SK-N-MC (cell line): ENCODE data around the gene ETFA.

Experiments
- DNase-seq: peaks from one replicate; pipeline ENCODE4 v3.0.0-alpha.2; 2011; ENCODE audit warnings: low read depth, low spot score
- H3K27ac ChIP-seq: fragments of 200-600 bp; sonication (generic); 2 replicates; pipeline ENCODE4 v1.5.1; 2016; ENCODE audit warnings: mixed run types
- H3K36me3 ChIP-seq: fragments of 200-600 bp; sonication (generic); 2 replicates; pipeline ENCODE4 v1.6.1; 2017; ENCODE audit warnings: antibody characterized with exemption, low read length, mixed read lengths; ENCODE audit not compliant: insufficient read depth
- H3K4me3 ChIP-seq: fragments of 200-600 bp; sonication (generic); 2 replicates; pipeline ENCODE4 v1.5.1; 2016
- H3K9ac ChIP-seq: fragments of 200-600 bp; sonication (generic); 2 replicates; pipeline ENCODE4 v1.8.0; 2017; ENCODE audit warnings: mixed run types, mixed read lengths; ENCODE audit not compliant: insufficient read length
- H3K9me3 ChIP-seq: fragments of 200-600 bp; sonication (generic); 2 replicates; pipeline ENCODE4 v1.6.1; 2017; ENCODE audit warnings: low read depth, mild to moderate bottlenecking, antibody characterized with exemption, low read length, moderate library complexity, mixed read lengths
- EZH2 ChIP-seq: fragments of 200-600 bp; sonication (generic); IDR thresholded peaks from one replicate; pipeline ENCODE4 v1.6.1; 2017; ENCODE audit warnings: antibody characterized with exemption
- FOXP2 ChIP-seq: optimal IDR thresholded peaks from 2 replicates; pipeline ENCODE3; 2011; ENCODE audit warnings: mild to moderate bottlenecking, moderate library complexity; ENCODE audit not compliant: insufficient read depth; ENCODE audit errors: extremely low read length, control extremely low read depth
- POLR2AphosphoS5 ChIP-seq: IDR thresholded peaks from 2 replicates; pipeline ENCODE4 v1.6.1; 2012; ENCODE audit warnings: mild to moderate bottlenecking, low read depth, low read length, borderline replicate concordance

The ETFA gene

GRCh38 chr15:76200641-76201105 lies 110.6 kb downstream of the ETFA start:
- no peak overlapping the region for H3K4me3 ChIP-seq
- TF ChIP-seq FOXP2 (no peak), POLR2AphosphoS5 (no peak), EZH2 (no peak)
- no peaks in the 10 kb centered on the region for H3K9me3 ChIP-seq
- no peaks in the 10 kb centered on the region for H3K36me3 ChIP-seq
- DNase-seq, result no peak
- H3K27ac ChIP-seq, result no peak overlapping the region
- no peak overlapping the region for H3K9ac ChIP-seq

GRCh38 chr15:76200083-76200465 lies 111.2 kb downstream of the ETFA start:
- Histone ChIP-seq H3K9me3 (no peaks in the 10 kb centered on the region), H3K9ac (no peak overlapping the region), H3K36me3 (no peaks in the 10 kb centered on the region), H3K27ac (no peak overlapping the region), H3K4me3 (no peak overlapping the region)
- TF ChIP-seq FOXP2 (no peak), POLR2AphosphoS5 (no peak), EZH2 (no peak)
- DNase-seq, result no peak

DNA sequence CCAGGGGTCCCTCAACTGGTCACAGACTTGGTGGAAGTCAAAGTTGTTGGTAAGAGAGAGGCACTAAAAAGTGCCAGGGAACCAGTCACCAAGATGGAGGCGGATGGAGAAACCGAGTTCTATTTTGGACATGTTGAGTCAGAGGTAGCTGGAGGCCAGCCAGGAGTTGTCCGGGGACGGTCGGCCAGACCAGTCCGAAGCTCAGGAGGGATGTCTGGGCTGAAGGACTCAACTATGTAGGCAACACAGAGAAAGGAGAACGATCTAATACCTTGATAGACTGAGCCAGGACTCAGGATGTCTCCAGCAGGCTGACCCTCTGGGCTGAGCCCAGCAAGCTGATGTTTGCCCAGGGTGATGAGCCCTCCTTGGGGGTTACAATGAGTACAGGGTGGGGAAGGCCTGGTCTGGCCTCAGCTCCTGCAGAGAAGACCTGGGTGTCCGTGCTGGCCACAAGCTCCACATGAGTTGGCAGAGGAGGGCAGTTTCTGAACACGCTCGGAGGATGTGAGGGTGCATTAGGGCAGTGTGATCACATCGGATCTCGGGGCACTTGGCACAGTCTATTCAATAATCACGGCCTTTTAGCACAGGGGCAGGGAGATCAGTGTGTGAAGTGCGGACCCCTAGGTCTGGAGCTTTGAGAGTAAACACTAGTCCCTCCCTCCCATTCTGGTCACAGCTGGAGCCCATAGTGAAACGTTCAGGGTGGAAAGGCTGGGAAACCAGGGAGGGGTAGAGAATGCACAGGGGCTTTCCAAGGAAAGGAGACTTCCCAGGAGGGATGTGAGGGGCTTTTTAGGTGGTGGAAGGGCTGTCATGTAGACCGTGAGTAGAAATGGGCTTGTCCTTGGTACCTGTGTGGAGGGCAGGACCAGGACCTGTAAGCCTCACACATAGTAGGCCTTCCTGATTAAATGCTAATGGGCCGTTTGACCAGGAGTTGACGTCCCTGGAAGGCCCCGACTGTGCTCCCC lies 111.9 kb downstream of the ETFA start:
- no peak overlapping the region for H3K4me3 ChIP-seq
- H3K9me3 ChIP-seq, result no peaks in the 10 kb centered on the region
- TF ChIP-seq POLR2AphosphoS5 (no peak), EZH2 (no peak), FOXP2 (no peak)
- no peak for DNase-seq
- no peaks in the 10 kb centered on the region for H3K36me3 ChIP-seq
- H3K27ac ChIP-seq, result no peak overlapping the region
- H3K9ac ChIP-seq, result no peak overlapping the region

- H3K4me3 ChIP-seq, result no peak overlapping the region
- TF ChIP-seq EZH2 (no peak), POLR2AphosphoS5 (no peak), FOXP2 (no peak)
- no peak overlapping the region for H3K9ac ChIP-seq
- H3K27ac ChIP-seq, result no peak overlapping the region
- no peak for DNase-seq
- H3K36me3 ChIP-seq, result no peaks in the 10 kb centered on the region
- H3K9me3 ChIP-seq, result no peaks in the 10 kb centered on the region
These were observed 112.7 kb downstream of the ETFA start for GRCh38 chr15:76198456-76199105.

DNA sequence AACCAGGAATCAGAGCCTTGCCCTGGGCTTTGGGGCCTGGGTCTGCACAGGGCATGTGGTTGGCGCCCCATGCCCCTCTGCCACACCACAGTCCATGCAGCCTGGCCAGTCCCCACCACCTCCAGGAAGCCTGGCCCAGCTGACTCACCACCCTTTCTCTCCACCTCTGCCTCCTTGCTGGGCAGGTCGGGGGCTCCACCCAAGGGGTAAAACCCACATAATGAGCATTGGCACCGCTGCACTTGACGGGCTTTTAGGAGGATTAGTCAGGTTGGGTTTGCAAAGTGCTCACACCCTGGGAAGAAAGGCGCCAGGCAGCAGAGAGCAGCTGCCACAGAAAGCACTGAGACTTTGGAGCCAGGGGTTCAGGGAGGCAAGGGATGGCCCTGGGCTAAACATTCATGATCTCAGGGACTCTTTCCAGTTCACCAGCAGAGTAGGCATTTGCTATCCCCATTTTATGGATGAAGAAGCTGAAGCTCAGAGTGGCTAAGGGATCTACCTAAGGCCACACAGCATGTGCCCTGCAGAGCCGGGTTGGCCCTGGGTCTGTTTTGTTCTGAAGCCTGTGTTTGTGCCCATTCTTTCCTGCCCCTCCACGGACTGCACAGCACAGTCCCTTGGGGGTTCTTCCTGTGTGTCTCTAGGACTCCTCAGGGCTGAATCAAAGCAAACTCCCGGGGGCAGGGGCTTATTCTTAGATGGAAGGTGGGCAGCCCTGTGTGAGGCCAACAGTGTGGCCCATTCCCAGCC lies 113.4 kb downstream of the ETFA start:
- Histone ChIP-seq H3K4me3 (no peak overlapping the region), H3K9ac (no peak overlapping the region), H3K9me3 (no peaks in the 10 kb centered on the region), H3K27ac (no peak overlapping the region), H3K36me3 (no peaks in the 10 kb centered on the region)
- TF ChIP-seq POLR2AphosphoS5, result no peak
- no peak for DNase-seq

GRCh38 chr15:76196269-76197231 lies 114.7 kb downstream of the ETFA start:
- DNase-seq, result no peak
- Histone ChIP-seq H3K36me3 (no peaks in the 10 kb centered on the region), H3K4me3 (no peak overlapping the region), H3K27ac (no peak overlapping the region), H3K9me3 (no peaks in the 10 kb centered on the region), H3K9ac (peak overlapping the region; percentile 14)
- no peak for TF ChIP-seq FOXP2
- TF ChIP-seq EZH2, result no peak
- no peak for TF ChIP-seq POLR2AphosphoS5

DNA sequence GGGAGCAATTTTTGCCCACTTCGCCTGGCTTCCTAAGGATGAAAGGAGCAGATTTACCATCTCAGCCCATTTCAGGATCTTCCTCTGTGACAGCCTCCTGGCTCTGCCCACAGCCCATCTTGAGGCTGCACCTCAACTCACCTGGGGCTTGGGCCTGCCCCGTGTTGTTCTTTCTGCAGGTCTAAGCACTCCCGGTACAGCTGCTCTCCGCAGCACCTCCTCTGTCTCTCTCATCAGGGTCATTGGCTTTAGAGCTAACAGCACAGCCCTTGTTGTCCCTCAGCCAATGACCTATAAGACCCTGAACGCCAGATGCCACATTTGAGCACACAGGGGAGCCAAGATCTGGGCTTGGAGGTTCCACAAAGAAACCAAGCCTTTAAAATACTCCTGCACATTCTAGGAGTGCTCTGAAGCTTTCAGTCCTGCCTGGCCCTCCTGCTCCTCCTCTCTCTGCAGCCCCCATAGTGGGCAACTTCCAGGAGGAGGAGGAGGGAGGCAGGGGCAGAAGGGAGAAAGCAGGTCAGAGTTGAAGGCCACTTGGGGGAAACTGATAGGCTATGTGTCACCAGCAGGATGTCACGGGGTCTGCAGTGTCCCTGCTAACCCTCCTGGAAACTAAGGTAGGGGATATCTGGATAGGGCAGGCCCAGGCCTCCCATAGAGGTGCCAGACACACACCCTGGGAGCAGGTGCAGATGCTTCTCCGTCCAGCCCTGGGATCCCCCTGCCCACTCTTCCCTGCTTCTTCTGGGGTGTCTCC lies 115.6 kb downstream of the ETFA start:
- Histone ChIP-seq H3K27ac (no peak overlapping the region), H3K9me3 (no peaks in the 10 kb centered on the region), H3K4me3 (no peak overlapping the region), H3K9ac (no peak overlapping the region), H3K36me3 (no peaks in the 10 kb centered on the region)
- DNase-seq, result no peak
- no peak for TF ChIP-seq FOXP2
- no peak for TF ChIP-seq EZH2
- no peak for TF ChIP-seq POLR2AphosphoS5

DNA sequence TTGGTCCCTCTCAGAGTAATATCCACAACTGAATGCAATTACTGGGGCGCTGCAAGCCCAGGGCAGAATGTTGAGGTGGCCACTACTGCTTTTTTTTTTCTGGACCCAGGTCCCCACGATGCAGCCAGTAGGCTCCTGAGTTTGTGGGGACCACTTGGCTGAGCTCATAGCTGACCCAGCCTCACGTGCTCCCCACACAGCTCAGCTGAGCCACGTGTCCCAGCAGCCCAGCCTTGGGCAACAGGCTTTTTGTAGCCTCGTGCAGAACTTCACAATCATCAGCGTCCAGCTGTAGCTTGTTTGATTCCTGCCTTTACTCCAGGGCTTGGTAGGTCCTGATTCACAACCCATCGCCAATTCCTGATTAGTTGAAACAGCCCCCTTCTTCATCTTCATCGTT lies 117.3 kb downstream of the ETFA start:
- Histone ChIP-seq H3K9me3 (no peaks in the 10 kb centered on the region), H3K36me3 (no peaks in the 10 kb centered on the region), H3K4me3 (no peak overlapping the region), H3K27ac (no peak overlapping the region), H3K9ac (no peak overlapping the region)
- no peak for TF ChIP-seq EZH2
- no peak for TF ChIP-seq FOXP2
- no peak for TF ChIP-seq POLR2AphosphoS5
- no peak for DNase-seq
